Astrocyte (in vitro differentiated cells and primary cell): Measurements from ENCODE around the gene C11orf58. TPM values are rescaled to one million over a fixed set of nuclear protein-coding genes. Genes with fewer than 3 reads are reported as not detected.
A peak's percentile ranks its signal among the peaks of the same experiment; 100 is the strongest.

Source experiments
- DNase-seq: peaks from one replicate; pipeline ENCODE4 v3.0.0-alpha.2; 2010; ENCODE audit warnings: low read depth
- FAIRE-seq: peaks from 2 replicates; lab custom pipeline; 2011; peaks lifted over from hg19 to GRCh38; lab: Jason Lieb, UNC
- H2AFZ ChIP-seq: 2 replicates; pipeline ENCODE4 v1.6.0; 2012; ENCODE audit warnings: low read depth, low read length, inconsistent platforms
- H3K27ac ChIP-seq: 2 replicates; pipeline ENCODE4 v1.5.1; 2011; ENCODE audit warnings: low read depth, low read length, inconsistent platforms
- H3K27me3 ChIP-seq: 2 replicates; pipeline ENCODE4 v1.6.0; 2011; ENCODE audit warnings: low read length, inconsistent platforms; ENCODE audit not compliant: insufficient read depth
- H3K36me3 ChIP-seq: 2 replicates; pipeline ENCODE4 v1.5.1; 2011; ENCODE audit warnings: low read length, inconsistent platforms; ENCODE audit not compliant: insufficient read depth
- H3K4me1 ChIP-seq: 2 replicates; pipeline ENCODE4 v1.5.1; 2011; ENCODE audit warnings: low read length, inconsistent platforms; ENCODE audit not compliant: insufficient read depth
- H3K4me2 ChIP-seq: 2 replicates; pipeline ENCODE4 v1.6.0; 2012; ENCODE audit warnings: low read length, inconsistent platforms
- H3K4me3 ChIP-seq: 2 replicates; pipeline ENCODE4 v1.5.1; 2011; ENCODE audit warnings: low read depth, mild to moderate bottlenecking, low read length, inconsistent platforms; ENCODE audit not compliant: insufficient read depth
- H3K79me2 ChIP-seq: 2 replicates; pipeline ENCODE4 v1.6.0; 2012; ENCODE audit warnings: mild to moderate bottlenecking, low read length, inconsistent platforms; ENCODE audit not compliant: insufficient read depth
- H3K9ac ChIP-seq: 2 replicates; pipeline ENCODE4 v1.6.0; 2012; ENCODE audit warnings: mild to moderate bottlenecking, low read length, inconsistent platforms
- H3K9me3 ChIP-seq: 2 replicates; pipeline ENCODE4 v1.5.1; 2012; ENCODE audit warnings: low read depth, mild to moderate bottlenecking, low read length, inconsistent platforms; ENCODE audit not compliant: insufficient read depth
- H4K20me1 ChIP-seq: 2 replicates; pipeline ENCODE4 v1.6.0; 2012; ENCODE audit warnings: low read length, inconsistent platforms; ENCODE audit not compliant: insufficient read depth
- H3K27ac Mint-ChIP-seq: one replicate; pipeline ENCODE4 v1.8.0; 2021; ENCODE audit warnings: mild to moderate bottlenecking, mixed read lengths; ENCODE audit not compliant: unreplicated experiment
- H3K27me3 Mint-ChIP-seq: one replicate; pipeline ENCODE4 v1.8.0; 2021; ENCODE audit warnings: low read depth, mixed read lengths; ENCODE audit not compliant: unreplicated experiment
- H3K36me3 Mint-ChIP-seq: one replicate; pipeline ENCODE4 v1.8.0; 2021; ENCODE audit warnings: low read depth, mixed read lengths; ENCODE audit not compliant: unreplicated experiment
- H3K4me1 Mint-ChIP-seq: one replicate; pipeline ENCODE4 v1.8.0; 2021; ENCODE audit warnings: low read depth, mixed read lengths; ENCODE audit not compliant: unreplicated experiment
- H3K4me3 Mint-ChIP-seq: one replicate; pipeline ENCODE4 v1.8.0; 2021; ENCODE audit warnings: mild to moderate bottlenecking, moderate library complexity, mixed read lengths; ENCODE audit not compliant: unreplicated experiment
- H3K9me3 Mint-ChIP-seq: one replicate; pipeline ENCODE4 v1.8.0; 2021; ENCODE audit warnings: mild to moderate bottlenecking, mixed read lengths; ENCODE audit not compliant: unreplicated experiment
- CTCF ChIP-seq: IDR thresholded peaks from 2 replicates; pipeline ENCODE4 v1.5.1; 2011; ENCODE audit warnings: low read depth, mild to moderate bottlenecking, inconsistent platforms, low read length, moderate library complexity; ENCODE audit not compliant: insufficient read depth
- EZH2 ChIP-seq: IDR thresholded peaks from 2 replicates; pipeline ENCODE4 v1.6.1; 2012; ENCODE audit warnings: mild to moderate bottlenecking, low read length, inconsistent platforms; ENCODE audit not compliant: insufficient read depth
- total RNA-seq: library from RNA; stranded (reverse); gene quantifications from 2 replicates; pipeline ENCODE4 v1.2.1, GENCODE V29; 2021

The C11orf58 gene
- total RNA-seq, 1 donor from 2014 or later: 159 TPM

- Histone ChIP-seq H3K27me3 (no peaks in the 10 kb centered on the region), H3K4me3 (no peak overlapping the region), H3K27ac (no peak overlapping the region), H3K79me2 (no peaks in the 10 kb centered on the region), H4K20me1 (no peaks in the 10 kb centered on the region), H3K4me1 (peaks cover 4% of the 10 kb centered on the region), H3K9ac (no peak overlapping the region), H3K4me2 (no peak overlapping the region), H3K9me3 (no peaks in the 10 kb centered on the region), H2AFZ (no peak overlapping the region), H3K36me3 (no peaks in the 10 kb centered on the region)
- Mint-ChIP-seq H3K4me1 (peaks cover 3% of the 10 kb centered on the region), H3K27ac (no peak overlapping the region), H3K27me3 (peaks cover 5% of the 10 kb centered on the region), H3K4me3 (no peak overlapping the region), H3K9me3 (no peaks in the 10 kb centered on the region), H3K36me3 (peaks cover 9% of the 10 kb centered on the region)
- DNase-seq: no peak
- TF ChIP-seq CTCF (no peak), EZH2 (no peak)
- no peak for FAIRE-seq
Observed at GRCh38 chr11:16781936-16782919, 43.8 kb downstream of the C11orf58 start.

- peaks cover 9% of the 10 kb centered on the region for H3K36me3 Mint-ChIP-seq
- H3K9me3 Mint-ChIP-seq: no peaks in the 10 kb centered on the region
- Histone ChIP-seq H3K4me1 (peaks cover 15% of the 10 kb centered on the region), H3K4me2 (no peak overlapping the region), H3K4me3 (no peak overlapping the region), H3K79me2 (no peaks in the 10 kb centered on the region), H3K36me3 (no peaks in the 10 kb centered on the region), H2AFZ (no peak overlapping the region), H3K27me3 (no peaks in the 10 kb centered on the region), H4K20me1 (no peaks in the 10 kb centered on the region), H3K9ac (no peak overlapping the region), H3K9me3 (no peaks in the 10 kb centered on the region), H3K27ac (no peak overlapping the region)
- H3K4me3 Mint-ChIP-seq: no peak overlapping the region
- TF ChIP-seq EZH2 (no peak), CTCF (no peak)
- FAIRE-seq (no peak), DNase-seq (no peak)
- H3K4me1 Mint-ChIP-seq: peaks cover 7% of the 10 kb centered on the region
- H3K27me3 Mint-ChIP-seq: peaks cover 5% of the 10 kb centered on the region
- peak overlapping the region; percentile 12 for H3K27ac Mint-ChIP-seq
Observed at GRCh38 chr11:16783321-16783801, 44.9 kb downstream of the C11orf58 start.
